WI38 (cell line): ENCODE measurements around the gene SLC2A5.
A peak's percentile ranks its signal among the peaks of the same experiment; 100 is the strongest.
"Not testable (repeated sequence)": the region's sequence is repeated elsewhere in the genome, so short reads cannot be mapped to it uniquely, and the experiment has no call there.

Experiments used
- H3K4me3 ChIP-seq: 2 replicates; pipeline ENCODE4 v1.5.1; 2011; ENCODE audit warnings: low read depth, mild to moderate bottlenecking, control low read depth, low read length
- CTCF ChIP-seq: IDR thresholded peaks from 2 replicates; pipeline ENCODE4 v1.5.1; 2012; ENCODE audit warnings: low read depth, mild to moderate bottlenecking, control low read depth, low read length

Gene SLC2A5

DNA sequence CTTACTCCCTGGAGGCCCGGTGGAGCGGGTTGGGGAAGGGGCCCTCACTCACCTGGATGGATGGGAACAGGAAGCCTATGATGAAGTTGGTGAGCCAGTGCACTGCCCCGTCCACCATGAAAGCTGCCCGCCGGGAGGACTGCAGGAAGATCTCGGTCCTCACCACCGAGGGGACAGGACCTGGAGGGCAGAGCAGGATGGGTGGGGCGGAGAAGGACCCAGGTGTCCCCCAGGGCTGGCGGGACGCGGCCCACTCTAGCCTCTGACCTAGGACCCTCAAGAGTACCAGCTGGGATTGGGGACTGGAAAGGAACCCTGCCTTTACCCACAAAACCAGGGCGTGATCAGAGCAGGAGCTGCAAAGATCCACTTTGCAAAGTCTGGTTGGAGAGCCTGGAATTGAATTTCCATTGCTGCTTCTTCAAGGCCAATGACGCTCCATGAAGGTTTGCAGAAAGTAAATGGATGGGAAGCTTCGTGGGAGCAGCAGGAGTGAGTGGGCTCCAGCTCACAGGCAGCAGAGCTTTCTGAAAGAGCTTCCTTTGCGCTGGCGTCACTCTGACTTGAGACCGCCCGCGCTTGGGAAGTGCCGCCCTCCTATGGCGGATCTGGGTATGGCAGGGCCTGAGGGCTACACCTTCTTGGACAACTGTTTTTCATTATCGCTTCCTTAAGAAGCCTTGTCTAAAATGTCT lies 64.6 kb downstream of the SLC2A5 start:
- no peak overlapping the region for H3K4me3 ChIP-seq
- peak; percentile 98 for TF ChIP-seq CTCF

DNA sequence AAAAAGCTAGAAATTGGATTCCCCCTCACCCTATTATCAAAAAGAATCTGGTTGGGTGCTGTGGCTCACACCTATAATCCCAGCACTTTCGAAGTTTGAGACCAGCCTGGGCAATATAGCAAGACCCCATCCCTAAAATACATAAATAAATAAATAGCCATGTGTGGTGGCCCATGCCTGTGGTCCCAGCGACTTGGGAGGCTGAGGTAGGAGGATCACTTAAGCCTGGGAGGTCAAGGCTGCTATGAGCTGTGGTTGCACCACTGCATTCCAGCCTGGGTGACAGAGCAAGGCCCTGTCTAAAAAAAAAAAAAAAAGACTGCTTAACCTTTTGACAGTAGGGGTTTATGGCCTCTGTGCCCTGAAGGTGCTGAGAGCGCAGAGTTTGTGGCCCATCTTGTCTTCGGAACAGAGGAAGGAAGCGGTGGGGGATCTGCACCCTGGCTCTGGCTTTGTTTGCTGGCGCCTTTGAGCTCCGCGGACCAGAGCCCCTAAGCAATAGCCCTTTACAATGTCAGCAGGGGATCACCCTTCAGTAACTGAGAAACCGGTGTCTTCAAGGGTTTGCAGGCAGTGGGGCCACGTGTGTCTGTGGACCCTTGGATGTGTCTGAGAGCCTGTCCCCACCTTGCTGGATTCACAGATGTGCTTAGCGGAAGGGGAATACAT lies 65.3 kb downstream of the SLC2A5 start:
- no peak overlapping the region for H3K4me3 ChIP-seq
- TF ChIP-seq CTCF = no peak

DNA sequence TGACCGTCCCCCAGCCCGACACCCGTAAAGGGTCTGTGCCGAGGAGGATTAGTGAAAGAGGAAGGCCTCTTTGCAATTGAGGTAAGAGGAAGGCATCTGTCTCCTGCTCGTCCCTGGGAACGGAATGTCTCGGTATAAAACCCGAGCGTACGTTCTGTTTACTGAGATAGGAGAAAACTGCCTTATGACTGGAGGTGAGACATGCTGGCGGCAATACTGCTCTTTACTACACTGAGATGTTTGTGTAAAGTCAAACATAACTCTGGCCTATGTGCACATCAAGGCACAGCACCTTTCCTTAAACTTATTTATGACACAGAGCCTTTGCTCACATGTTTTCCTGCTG lies 67.2 kb downstream of the SLC2A5 start:
- H3K4me3 ChIP-seq = not testable (repeated sequence)

- H3K4me3 ChIP-seq = not testable (repeated sequence)
Observed at GRCh38 chr1:9001534-9002214, 67.8 kb downstream of the SLC2A5 start.

DNA sequence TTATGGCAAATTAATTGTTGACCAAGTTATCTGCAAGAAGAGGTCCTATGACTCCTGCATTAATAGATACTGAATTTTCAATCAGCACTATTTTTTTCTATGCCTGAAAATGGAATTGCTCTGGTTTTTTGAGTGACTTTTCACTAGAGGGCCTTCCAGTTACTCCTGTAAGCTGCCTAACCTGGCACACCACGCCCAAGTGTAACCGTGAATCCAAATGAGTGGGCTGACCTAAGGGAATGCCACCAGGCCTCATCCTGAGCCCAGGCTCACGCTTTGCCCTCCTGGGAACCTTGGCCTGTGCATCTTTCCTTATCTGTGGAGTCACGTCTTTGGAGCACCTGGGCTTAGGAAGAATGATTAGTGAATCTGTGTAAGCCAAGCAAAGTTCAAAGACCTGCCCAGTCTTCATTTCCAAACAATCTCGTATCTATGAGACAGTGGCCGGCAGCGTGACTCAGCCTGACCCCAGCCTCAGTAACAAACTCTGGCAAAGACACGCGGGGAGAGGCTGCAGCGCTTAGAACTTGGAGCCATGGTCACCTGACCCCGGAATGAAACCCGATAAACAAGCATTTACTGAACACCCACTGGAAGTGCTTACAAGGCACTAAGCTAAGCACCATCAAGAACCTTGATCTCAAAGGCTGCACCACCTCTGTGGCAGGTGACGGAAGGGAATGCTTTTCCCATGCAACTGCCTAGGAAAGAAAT lies 75.3 kb downstream of the SLC2A5 start:
- H3K4me3 ChIP-seq = not testable (repeated sequence)

DNA sequence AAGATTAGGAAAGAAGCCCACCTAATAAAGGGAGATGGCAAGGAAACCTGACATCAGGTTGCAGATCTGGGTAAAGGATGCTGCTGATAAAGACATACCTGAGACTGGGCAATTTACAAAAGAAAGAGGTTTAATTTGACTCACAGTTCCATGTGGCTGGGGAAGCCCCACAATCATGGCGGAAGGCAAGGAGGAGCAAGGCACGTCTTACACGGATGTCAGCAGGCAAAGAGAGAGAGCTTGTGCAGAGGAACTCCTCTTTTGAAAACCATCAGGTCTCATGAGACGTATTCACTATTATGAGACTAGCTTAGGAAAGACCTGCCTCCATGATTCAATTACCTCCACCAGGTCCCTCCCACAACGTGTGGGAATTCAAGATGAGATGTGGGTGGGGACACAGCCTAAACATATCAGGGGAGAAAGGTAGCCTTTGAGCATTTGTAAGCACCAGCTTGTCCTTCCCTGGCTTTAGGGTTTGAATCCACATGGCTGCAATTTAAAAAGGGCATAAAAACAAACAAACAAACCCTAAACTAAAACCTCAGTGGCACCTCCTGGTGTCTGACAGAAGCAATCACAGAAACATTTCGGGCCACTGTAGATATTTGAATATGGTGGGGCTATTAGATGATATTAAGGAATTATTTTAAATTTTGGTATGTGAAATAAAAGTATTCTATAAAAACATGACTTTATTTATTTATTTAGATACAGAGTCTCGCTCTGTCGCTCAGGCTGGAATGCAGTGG lies 76.3 kb downstream of the SLC2A5 start:
- H3K4me3 ChIP-seq = no peak overlapping the region
- TF ChIP-seq CTCF = no peak

DNA sequence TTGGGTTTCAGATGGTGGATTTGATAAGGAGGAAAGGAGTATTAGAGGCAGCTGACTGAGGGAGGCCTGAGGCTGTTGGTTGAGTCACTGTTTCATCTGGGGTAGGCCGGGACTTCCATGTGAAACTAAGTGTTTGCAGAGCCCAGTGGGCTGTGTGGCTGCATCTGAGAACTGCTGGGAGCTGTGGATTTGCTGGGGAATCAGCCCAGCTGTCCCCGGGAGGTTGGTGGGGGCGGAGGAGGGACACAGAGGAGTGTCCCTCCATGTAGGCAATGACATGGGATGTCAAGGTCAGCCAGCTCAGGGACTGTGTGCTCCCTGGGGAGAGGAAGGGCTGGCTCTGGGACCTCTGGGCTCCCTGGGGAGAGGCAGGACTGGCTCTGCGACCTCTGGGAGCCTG lies 79.6 kb downstream of the SLC2A5 start:
- no peak overlapping the region for H3K4me3 ChIP-seq
- TF ChIP-seq CTCF = no peak

DNA sequence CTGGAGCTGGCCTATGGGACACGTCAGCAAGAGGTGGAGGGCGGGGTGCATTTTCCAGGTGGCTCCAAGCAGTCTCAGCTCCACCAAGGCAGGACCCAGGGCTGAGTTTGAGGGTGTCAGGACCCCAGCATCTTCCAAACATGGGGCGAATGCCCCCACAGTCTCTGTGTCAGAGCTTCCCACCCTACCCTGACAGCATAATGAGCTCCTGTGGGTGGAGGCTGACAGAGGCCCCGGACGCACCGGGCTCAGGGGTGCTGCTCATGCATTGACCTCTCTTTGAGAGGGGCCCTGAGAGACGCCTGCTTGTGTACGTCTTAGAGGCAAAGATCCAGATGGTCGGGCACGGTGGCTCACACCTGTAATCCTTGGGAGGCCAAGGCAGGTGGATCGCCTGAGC lies 80.4 kb downstream of the SLC2A5 start:
- TF ChIP-seq CTCF = no peak
- H3K4me3 ChIP-seq = no peak overlapping the region
